Testis (tissue), 2 donors: Measurements from ENCODE around the gene TSPAN32.

ENCODE experiments used
- CTCF ChIP-seq, 3 experiments: fragments of 450-650 bp in 2 of 3; fragments of 200-600 bp in 1 of 3; sonication (generic) in 1 of 3; IDR thresholded peaks; one replicate each; pipeline ENCODE4 v1.5.1; 2016 to 2019; ENCODE audit warnings: antibody characterized with exemption in 3 of 3, mild to moderate bottlenecking in 2 of 3, moderate library complexity in 1 of 3
- POLR2A ChIP-seq: fragments of 450-650 bp; IDR thresholded peaks from one replicate; pipeline ENCODE4 v1.6.1; 2017; ENCODE audit warnings: antibody characterized with exemption, mild to moderate bottlenecking, moderate library complexity

- TF ChIP-seq CTCF (IDR thresholded peaks at IDR 0.05) (no peak), POLR2A (no peak)
Observed at GRCh38 chr11:2348986-2349385, 47.2 kb downstream of the TSPAN32 start.
